Endothelial cell of umbilical vein (primary cell): Measurements from ENCODE around the gene ANKZF1. TPM values are rescaled to one million over a fixed set of nuclear protein-coding genes. Genes with fewer than 3 reads are reported as not detected.

Experiments
- BruUV-seq: library from RNA; stranded (reverse); fragments of 400-500 nt; replicated peaks from 2 replicates; lab custom pipeline; 2021; lab: Mats Ljungman, UMichigan
- CTCF ChIA-PET: fragments of 300-600, 350-600 bp; sonication (Branson Sonifier 250); formaldehyde crosslinking; loops from one replicate; lab custom pipeline; 2021; ENCODE audit warnings: antibody characterized with exemption, inconsistent platforms; lab: Charles Lee
- POLR2A ChIA-PET: fragments of 300-600, 350-600 bp; sonication (Branson Sonifier 250); formaldehyde crosslinking; loops from one replicate; lab custom pipeline; 2021; ENCODE audit warnings: antibody characterized with exemption, inconsistent platforms; lab: Charles Lee
- DNase-seq: peaks from one replicate; pipeline ENCODE4 v3.0.0-alpha.2; 2011; ENCODE audit warnings: low read depth, low spot score
- FAIRE-seq: peaks from 2 replicates; lab custom pipeline; 2011; peaks lifted over from hg19 to GRCh38; lab: Jason Lieb, UNC
- H2AFZ ChIP-seq: 2 replicates; pipeline ENCODE4 v1.6.0; 2012; ENCODE audit warnings: low read depth, low read length, control low read depth, inconsistent platforms
- H3K27ac ChIP-seq: 2 replicates; pipeline ENCODE4 v1.5.1; 2011; ENCODE audit warnings: low read depth, mild to moderate bottlenecking, control low read depth, low read length, moderate library complexity; ENCODE audit not compliant: insufficient read depth
- H3K27me3 ChIP-seq, 2 experiments: 2 replicates each; pipeline versions ENCODE4 v1.6.0 to v1.6.1; 2011; ENCODE audit warnings: low read length in 2 of 2, mixed read lengths in 1 of 2; ENCODE audit not compliant: control insufficient read depth in 2 of 2, insufficient read depth in 2 of 2
- H3K36me3 ChIP-seq, 2 experiments: 2 replicates in 1 of 2; 3 replicates in 1 of 2; pipeline ENCODE4 v1.5.1; 2011; ENCODE audit warnings: low read length in 2 of 2, mild to moderate bottlenecking in 1 of 2, moderate library complexity in 1 of 2; ENCODE audit not compliant: control insufficient read depth in 2 of 2, insufficient read depth in 2 of 2; ENCODE audit errors: extremely low read depth in 1 of 2
- H3K4me1 ChIP-seq: 3 replicates; pipeline ENCODE4 v1.5.1; 2011; ENCODE audit warnings: mild to moderate bottlenecking, low read length; ENCODE audit not compliant: control insufficient read depth, insufficient read depth; ENCODE audit errors: extremely low read depth
- H3K4me2 ChIP-seq: 2 replicates; pipeline ENCODE4 v1.6.1; 2011; ENCODE audit warnings: low read length, control low read depth, mixed read lengths; ENCODE audit not compliant: insufficient read depth
- H3K4me3 ChIP-seq, 3 experiments: fragments of 200-600 bp in 1 of 3; sonication (generic), shearing (Covaris generic) in 1 of 3; replicated peaks in 1 of 3; 2 replicates each; pipeline ENCODE4 v1.5.1; 2011 to 2016; ENCODE audit warnings: control low read depth in 3 of 3, low read length in 3 of 3, mild to moderate bottlenecking in 2 of 3, inconsistent platforms in 1 of 3, low read depth in 1 of 3, moderate library complexity in 1 of 3; ENCODE audit not compliant: insufficient read depth in 1 of 3
- H3K79me2 ChIP-seq: 2 replicates; pipeline ENCODE4 v1.6.0; 2012; ENCODE audit warnings: low read length, inconsistent platforms; ENCODE audit not compliant: control insufficient read depth, insufficient read depth
- H3K9ac ChIP-seq: replicated peaks from 2 replicates; pipeline ENCODE3; 2011; ENCODE audit warnings: low read length, control low read depth; ENCODE audit not compliant: insufficient read depth; ENCODE audit errors: extremely low read depth
- H3K9me1 ChIP-seq: replicated peaks from 3 replicates; pipeline ENCODE4 v1.6.0; 2011; ENCODE audit warnings: mild to moderate bottlenecking, low read length; ENCODE audit not compliant: control insufficient read depth, insufficient read depth; ENCODE audit errors: extremely low read depth
- H3K9me3 ChIP-seq: replicated peaks from 2 replicates; pipeline ENCODE4 v1.5.1; 2012; ENCODE audit warnings: low read length, inconsistent platforms; ENCODE audit not compliant: control insufficient read depth, insufficient read depth
- H4K20me1 ChIP-seq: replicated peaks from 2 replicates; pipeline ENCODE3; 2011; ENCODE audit warnings: mild to moderate bottlenecking, low read length; ENCODE audit not compliant: control insufficient read depth, insufficient read depth; ENCODE audit errors: extremely low read depth
- CTCF ChIP-seq, 2 donors: IDR thresholded peaks; 1 replicate in 1 of 2; 2 replicates in 1 of 2; pipeline ENCODE4 v1.5.1; 2011; ENCODE audit warnings: low read length in 2 of 2, mild to moderate bottlenecking in 2 of 2, moderate library complexity in 2 of 2, control low read depth in 1 of 2, inconsistent platforms in 1 of 2, low read depth in 1 of 2; ENCODE audit not compliant: insufficient read depth in 1 of 2; ENCODE audit errors: extremely low read depth in 1 of 2
- FOS ChIP-seq: IDR thresholded peaks from 2 replicates; pipeline ENCODE4 v1.6.1; 2011; ENCODE audit warnings: mild to moderate bottlenecking, low read length, moderate library complexity, borderline replicate concordance; ENCODE audit not compliant: insufficient read depth
- GATA2 ChIP-seq: IDR thresholded peaks from 2 replicates; pipeline ENCODE4 v1.7.0; 2011; ENCODE audit warnings: low read depth, mild to moderate bottlenecking, moderate library complexity, mixed read lengths, low read length; ENCODE audit not compliant: insufficient read length, insufficient read depth
- POLR2A ChIP-seq: IDR thresholded peaks from 2 replicates; pipeline ENCODE4 v1.6.1; 2012; ENCODE audit warnings: low read depth, mild to moderate bottlenecking, control low read depth, low read length
- POLR2AphosphoS5 ChIP-seq: IDR thresholded peaks from 2 replicates; pipeline ENCODE4 v1.6.1; 2012; ENCODE audit warnings: low read depth, mild to moderate bottlenecking, control low read depth, low read length, moderate library complexity; ENCODE audit not compliant: insufficient read depth
- dilution Hi-C: fragments of 300-500 bp; cut with MboI; formaldehyde crosslinking; loops from one replicate; pipeline ENCODE4 v1.15.0; 2019; ENCODE audit warnings: low sequenced_read_pairs; ENCODE audit not compliant: extremely low pct_ligation_motif_present
- intact Hi-C: fragments of 100-400 bp; cut with micrococcal nuclease; formaldehyde crosslinking; loops from one replicate; pipeline ENCODE4 v1.10.0; 2022
- polyA plus RNA-seq, 4 experiments: library from polyadenylated mRNA; depleted of rRNA in 3 of 4; stranded (reverse) in 3 of 4; unstranded in 1 of 4; fragments of >200 nt; gene quantifications; 2 replicates each; pipeline versions ENCODE4 v1.2.1 to v1.2.3, GENCODE V29; 2011 to 2012; ENCODE audit warnings: missing spikeins in 1 of 4
- total RNA-seq: library from RNA; stranded (reverse); gene quantifications from 2 replicates; pipeline ENCODE4 v1.2.3, GENCODE V29; 2021

ANKZF1 gene
- total and polyA plus RNA-seq, 2 donors (not counting 3 experiments of a cell fraction or from before 2014, with no cell fraction given): 26.5 to 36.2 TPM

- H3K9ac ChIP-seq: peak within 1 kb of the TSS; percentile 97
- ChIA-PET POLR2A (interaction anchor here (0.6 to 1.5 kb wide), 6 partner anchors 9 to 351 kb away, joined by 3 to 6 read pairs (median 4); partner anchors contain the start of genes ANKZF1, ATG9A, DNAJB2 and TUBA4A), CTCF (interaction anchor here (0.6 to 2.1 kb wide), 11 partner anchors 9 to 265 kb away, joined by 3 to 12 read pairs (median 3); partner anchors contain the start of genes ABCB6, ANKZF1, ATG9A and DNAJB2)
- peak; percentile 91 for DNase-seq
- peaks cover 28% of the 10 kb centered on the region for H3K4me1 ChIP-seq
- peak within 1 kb of the TSS; percentile 67 to 80 (median 67) for H3K4me3 ChIP-seq
- intact Hi-C loops: loop anchor here (1.0 to 2.0 kb wide), 7 partner anchors 16 to 85 kb away; partner anchors contain the start of genes ABCB6, ANKZF1, ATG9A and DNAJB2
- TF ChIP-seq POLR2A: peak; percentile 93
- no peak for TF ChIP-seq FOS
- TF ChIP-seq GATA2: no peak
- TF ChIP-seq CTCF (IDR thresholded peaks at IDR 0.05; ENCODE audit: extremely low read depth in 1 of 2, insufficient read depth in 1 of 2, low read depth in 1 of 2, low read length in 2 of 2): no peak
- TF ChIP-seq POLR2AphosphoS5: peak; percentile 97
- H3K27ac ChIP-seq: peak within 1 kb of the TSS; percentile 92
- H3K36me3 ChIP-seq: peaks cover 2% of the 10 kb centered on the region in 2 experiments
- dilution Hi-C loops: no loop called here
- H4K20me1 ChIP-seq: no peaks in the 10 kb centered on the region
- H2AFZ ChIP-seq: peak within 1 kb of the TSS; percentile 95
- BruUV-seq: TSS peak; percentile 78
- peaks cover 15% of the 10 kb centered on the region for H3K79me2 ChIP-seq
- peak; percentile 82 for FAIRE-seq
- H3K4me2 ChIP-seq: peak within 1 kb of the TSS; percentile 86
- H3K9me3 ChIP-seq: no peaks in the 10 kb centered on the region
- H3K9me1 ChIP-seq: no peaks in the 10 kb centered on the region
- H3K27me3 ChIP-seq: no peaks in the 10 kb centered on the region
These were observed 15.7 kb downstream of the ANKZF1 start, which contains the start of the genes GLB1L and STK16 for GRCh38 chr2:219245148-219245898. Gene GLB1L, minus strand, starts transcription at chr2:219245444. Its CDS starts 1,871 bp downstream, at chr2:219243573. Gene STK16, plus strand, starts transcription at chr2:219245479. Its CDS starts 521 bp downstream, at chr2:219246000.
